ENCODE measurements around the gene CLEC2L.

CLEC2L gene

DNA sequence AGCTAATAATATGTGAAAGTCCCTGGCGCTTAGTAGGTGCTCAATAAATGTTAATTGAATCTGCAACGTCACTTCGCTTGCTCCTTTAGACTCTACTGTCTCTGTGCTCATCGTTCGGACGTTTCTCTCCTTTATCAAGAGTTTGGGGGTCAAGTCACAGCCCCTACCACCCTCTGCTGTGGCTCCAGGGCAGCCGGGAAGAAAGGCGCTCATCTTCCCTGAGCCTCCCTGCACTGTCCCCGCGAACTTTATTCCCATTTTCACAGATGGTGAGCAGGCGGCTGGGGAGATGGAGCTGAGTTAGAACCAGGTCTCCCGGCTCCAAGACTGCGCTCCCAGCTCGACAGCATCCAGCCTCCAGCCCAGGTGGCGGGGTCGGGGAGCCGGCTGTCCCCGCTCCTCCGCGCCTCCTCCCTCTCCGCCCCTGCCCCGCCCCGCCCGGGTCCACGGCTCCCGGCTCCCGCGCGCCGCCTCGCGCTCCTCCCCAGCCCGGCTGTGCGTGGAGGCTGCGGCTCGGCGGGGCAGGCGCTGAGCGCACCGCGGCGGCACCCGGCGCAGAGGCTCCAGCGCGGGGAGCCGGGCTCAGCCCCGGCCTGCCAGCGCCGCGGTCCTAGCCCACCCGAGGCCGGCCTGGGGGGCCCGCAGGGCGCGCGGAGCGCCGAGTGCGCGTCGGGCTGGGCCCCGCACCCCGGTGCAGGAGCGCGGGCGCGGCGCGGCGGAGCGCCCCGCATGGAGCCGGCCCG, at the start of gene CLEC2L:
Gene CLEC2L (plus strand): TSS at position 487 of the 743 bp plus-strand sequence. CDS start 243 bp downstream, at position 730.
- FAIRE-seq: no peak
- no peak for DNase-seq (ENCODE audit: low spot score)

DNA sequence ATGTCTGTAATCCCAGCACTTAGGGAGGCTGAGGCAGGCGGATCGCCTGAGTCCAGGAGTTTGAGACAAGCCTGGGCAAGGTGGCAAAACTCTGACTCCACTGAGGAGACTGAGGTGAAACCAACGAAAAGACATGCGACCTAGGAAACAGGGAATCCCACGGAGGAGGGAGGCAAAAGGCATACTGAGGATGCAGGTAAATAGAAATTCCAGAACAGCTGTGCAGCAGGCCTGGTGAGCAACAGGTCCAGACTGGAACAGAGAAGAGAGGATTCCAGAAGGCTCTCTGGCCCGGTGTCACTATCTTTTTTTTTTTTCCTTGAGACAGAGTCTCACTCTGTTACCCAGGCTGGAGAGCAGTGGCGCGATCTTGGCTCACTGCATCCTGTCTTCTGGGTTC, 47.3 kb upstream of the CLEC2L start:
- DNase-seq (ENCODE audit: low spot score) (no peak), FAIRE-seq (no peak)

DNA sequence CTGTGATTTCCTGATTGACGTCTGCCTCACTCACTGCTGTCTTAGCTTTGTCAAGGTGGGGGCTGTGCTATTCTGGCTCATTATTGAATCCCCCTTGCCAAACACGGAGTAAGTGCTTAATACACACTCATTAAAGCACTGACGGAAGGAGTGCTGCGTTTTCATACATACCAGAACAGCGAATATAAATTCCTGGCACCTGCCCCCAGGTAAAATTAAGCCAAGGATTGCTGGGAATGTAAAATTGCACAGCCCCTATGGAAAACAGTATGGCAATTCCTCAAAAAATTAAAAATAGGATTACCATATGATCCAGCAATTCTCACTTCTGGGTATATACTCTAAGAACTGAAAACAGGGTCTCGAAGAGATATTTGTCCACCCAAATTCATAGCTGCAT, 46.6 kb upstream of the CLEC2L start:
- FAIRE-seq: no peak
- no peak for DNase-seq (ENCODE audit: low spot score)

GRCh38 chr7:139479620-139480019, 43.9 kb upstream of the CLEC2L start:
- FAIRE-seq (no peak), DNase-seq (ENCODE audit: low spot score) (no peak)

GRCh38 chr7:139481364-139481763, 42.1 kb upstream of the CLEC2L start:
- FAIRE-seq (no peak), DNase-seq (ENCODE audit: low spot score) (no peak)

DNA sequence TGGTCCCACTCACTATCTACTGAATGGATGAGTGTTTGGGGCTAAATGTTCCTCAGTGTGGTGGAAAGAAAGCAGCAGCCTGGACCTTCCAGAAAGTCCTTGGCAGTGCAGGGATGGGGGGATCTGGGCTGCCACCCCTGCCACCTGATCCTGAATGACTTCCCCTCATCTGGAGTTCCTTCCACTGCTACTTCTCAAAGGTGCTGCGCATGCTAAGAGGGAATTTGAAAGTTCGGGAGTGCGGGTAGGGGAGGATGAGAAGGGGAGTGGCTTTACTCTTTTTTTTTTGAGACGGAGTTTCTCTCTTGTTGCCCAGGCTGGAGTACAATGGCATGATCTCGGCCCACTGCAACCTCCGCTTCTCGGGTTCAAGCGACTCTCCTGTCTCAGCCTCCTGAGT, 41.4 kb upstream of the CLEC2L start:
- FAIRE-seq (no peak), DNase-seq (ENCODE audit: low spot score) (no peak)

DNA sequence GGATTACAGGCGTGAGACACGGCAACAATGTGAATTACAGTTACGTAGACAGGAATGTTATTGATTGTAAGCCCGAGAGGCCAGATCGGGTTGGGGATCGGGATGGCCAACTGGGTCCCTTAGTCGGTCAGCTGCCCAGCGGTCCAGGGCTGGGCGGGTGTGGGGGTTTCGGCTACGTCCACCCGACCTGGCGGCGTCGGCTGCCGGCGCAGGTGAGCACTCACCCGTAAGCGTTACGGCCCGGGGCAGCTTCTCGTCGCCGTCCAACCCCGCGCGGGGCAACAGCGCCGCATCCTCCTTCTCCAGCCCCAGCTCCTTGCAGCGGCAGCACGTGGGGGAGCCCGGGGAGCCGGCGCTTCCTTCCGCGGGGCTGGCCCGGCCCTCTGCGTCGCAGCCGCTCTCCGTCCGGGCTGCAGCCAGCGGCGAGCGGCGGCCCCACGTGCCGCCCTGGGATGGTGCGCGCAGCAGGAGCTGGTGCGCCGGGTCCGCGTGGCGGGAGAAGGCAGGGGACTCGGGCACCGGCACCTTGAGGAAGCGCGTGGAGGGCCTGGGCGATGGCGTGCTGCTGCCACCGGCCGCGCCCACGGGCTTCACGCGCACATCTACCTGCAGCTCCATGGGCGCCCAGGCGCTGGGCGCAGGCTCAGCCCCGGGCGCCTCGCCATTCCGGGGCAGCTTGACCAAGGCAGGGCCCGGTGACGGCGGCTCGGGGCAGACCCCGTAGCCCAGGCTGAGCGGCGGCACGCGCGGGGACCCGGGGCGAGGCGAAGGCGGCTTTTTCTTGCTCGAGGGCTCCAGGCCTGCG, 40.6 kb upstream of the CLEC2L start:
- FAIRE-seq: no peak
- no peak for DNase-seq (ENCODE audit: low spot score)

- DNase-seq (ENCODE audit: low spot score): no peak
- FAIRE-seq: no peak
These were observed 36.0 kb upstream of the CLEC2L start for GRCh38 chr7:139487366-139488080.

GRCh38 chr7:139488810-139489209, 34.7 kb upstream of the CLEC2L start:
- no peak for DNase-seq (ENCODE audit: low spot score)
- FAIRE-seq: no peak

DNA sequence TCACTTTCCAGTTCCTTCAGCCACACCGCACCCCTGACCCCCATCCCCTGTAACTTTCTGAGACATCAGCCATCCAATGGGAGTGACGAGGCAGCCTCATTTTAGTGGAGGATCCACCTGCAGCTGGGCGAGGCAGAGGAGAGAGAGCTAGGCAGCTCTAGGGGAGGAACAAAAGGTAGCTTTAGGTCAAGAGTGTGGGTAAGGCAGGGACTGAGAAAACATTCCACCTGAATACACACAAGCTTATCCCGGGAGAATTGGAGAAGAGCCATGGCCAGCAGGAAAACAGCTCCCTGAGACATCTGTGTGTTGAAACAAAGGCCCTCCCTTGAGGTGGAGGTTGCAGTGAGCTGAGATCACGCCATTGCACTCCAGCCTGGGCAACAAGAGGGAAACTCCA, 33.4 kb upstream of the CLEC2L start:
- DNase-seq (ENCODE audit: low spot score) (no peak), FAIRE-seq (no peak)

DNA sequence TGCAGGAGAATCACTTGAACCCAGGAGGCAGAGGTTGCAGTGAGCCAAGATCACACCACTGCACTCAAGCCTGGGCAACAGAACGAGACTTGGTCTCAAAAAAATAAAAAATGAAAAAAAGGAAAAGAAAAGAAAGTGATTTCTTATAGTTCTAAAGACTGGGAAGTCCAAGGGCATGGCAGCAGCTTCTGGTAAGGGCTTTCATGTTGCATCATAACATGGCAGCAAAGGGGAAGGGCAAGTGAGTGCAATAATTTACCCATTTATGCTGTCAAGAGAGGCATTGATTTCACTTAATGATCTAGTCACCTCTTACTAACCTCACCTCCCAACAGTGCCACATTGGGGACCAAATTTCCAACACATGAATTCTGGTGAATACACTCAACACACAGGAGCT, 31.2 kb upstream of the CLEC2L start:
- DNase-seq (ENCODE audit: low spot score): no peak
- FAIRE-seq: no peak

- FAIRE-seq: no peak
- DNase-seq (ENCODE audit: low spot score): no peak
These were observed 28.5 kb upstream of the CLEC2L start for GRCh38 chr7:139494835-139495579.

- DNase-seq (ENCODE audit: low spot score) (no peak), FAIRE-seq (no peak)
These were observed 27.8 kb upstream of the CLEC2L start for GRCh38 chr7:139495580-139496125.

DNA sequence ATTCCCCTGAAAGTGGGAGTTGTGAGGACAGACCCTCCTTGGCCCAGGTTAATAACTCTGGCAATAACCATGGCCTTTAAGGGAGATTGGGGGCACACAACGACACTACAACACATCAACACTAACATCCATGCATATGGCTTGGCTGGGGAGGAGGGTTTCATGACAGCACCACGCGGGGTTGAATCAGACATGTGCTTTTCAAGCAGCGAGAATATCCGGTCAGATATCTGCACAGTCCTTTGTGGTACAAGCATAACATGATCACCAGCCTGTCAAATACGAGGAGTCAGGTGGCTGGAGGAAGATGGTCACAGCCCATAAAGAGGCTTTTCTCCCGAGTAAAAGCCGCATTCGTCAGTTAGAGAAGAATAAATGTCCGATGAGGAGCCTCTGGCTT, 27.0 kb upstream of the CLEC2L start:
- DNase-seq (ENCODE audit: low spot score) (no peak), FAIRE-seq (no peak)

DNA sequence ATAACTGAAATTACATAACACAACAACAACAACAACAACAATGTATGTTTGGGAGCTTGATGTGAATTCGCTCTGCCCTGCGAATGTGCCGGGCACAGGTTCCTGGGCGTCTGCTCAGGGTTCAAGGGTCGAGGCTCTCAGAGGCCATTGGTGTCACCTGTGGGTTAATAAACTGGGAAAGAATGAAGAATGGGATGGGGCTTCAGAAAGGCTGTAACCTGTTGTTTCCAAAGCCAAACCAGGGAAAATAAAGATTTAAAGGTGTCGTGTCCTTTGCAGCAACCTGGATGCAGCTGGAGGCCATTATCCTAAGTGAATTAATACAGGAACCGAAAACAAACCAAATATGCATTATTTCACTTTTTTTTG, 22.7 kb upstream of the CLEC2L start:
- no peak for FAIRE-seq
- no peak for DNase-seq (ENCODE audit: low spot score)

GRCh38 chr7:139502226-139502625, 21.3 kb upstream of the CLEC2L start:
- FAIRE-seq: no peak
- DNase-seq (ENCODE audit: low spot score): no peak

DNA sequence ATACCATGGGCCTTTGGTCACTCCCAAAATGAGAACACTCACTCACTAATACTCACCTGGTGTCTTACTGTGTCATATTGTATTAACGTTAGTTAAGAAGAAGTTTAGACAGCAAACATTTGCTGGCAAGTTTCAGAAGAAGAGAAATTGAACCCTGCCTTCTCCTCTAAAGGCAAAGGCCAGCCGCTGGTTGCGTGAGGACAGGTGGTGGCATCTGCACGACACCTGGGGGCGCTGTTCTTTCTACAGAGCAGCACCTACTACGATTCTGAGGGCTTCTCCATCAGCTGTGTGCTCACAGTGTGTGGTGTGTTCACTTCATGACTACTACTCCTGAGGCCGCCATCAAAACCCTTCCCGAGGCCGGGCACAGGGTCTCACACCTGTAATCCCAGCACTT, 17.9 kb upstream of the CLEC2L start:
- no peak for DNase-seq (ENCODE audit: low spot score)
- FAIRE-seq: no peak

- no peak for FAIRE-seq
- no peak for DNase-seq (ENCODE audit: low spot score)
These were observed 13.9 kb upstream of the CLEC2L start for GRCh38 chr7:139509535-139509934.

GRCh38 chr7:139511315-139511714, 12.2 kb upstream of the CLEC2L start:
- FAIRE-seq (no peak), DNase-seq (ENCODE audit: low spot score) (no peak)

- no peak for DNase-seq (ENCODE audit: low spot score)
- FAIRE-seq: no peak
These were observed 8.2 kb upstream of the CLEC2L start for GRCh38 chr7:139515266-139515665.

DNA sequence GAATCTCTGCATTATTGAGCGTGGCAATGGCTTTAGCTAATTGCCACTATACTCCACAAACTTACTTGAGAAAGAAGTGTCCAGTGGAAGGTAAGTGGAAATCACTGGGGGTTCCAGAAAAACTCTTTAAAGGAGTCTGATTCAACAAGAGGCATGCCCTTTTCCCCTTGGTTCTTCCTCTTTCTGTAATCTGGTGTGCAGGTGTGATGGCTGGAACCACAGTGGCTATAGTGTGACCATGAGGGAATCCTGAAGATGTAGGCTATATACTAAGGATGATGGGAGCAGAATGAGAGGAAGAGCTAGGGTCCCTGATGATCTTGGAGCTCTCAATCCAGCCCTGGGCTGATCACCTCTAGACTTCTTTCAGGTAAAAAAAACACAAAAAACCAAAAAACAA, 2.0 kb upstream of the CLEC2L start:
- DNase-seq (ENCODE audit: low spot score) (no peak), FAIRE-seq (no peak)
